ENCODE data around the gene ACVRL1.

- TF ChIP-seq EZH2 (IDR thresholded peaks at IDR 0.05; ENCODE audit: borderline replicate concordance, low read length) (no peak), CTCF (IDR thresholded peaks at IDR 0.05; ENCODE audit: low read length) (no peak)
Measured at GRCh38 chr12:51888316-51889215, 18.7 kb upstream of the ACVRL1 start.

All from OCI-LY1 (cell line).